Measurements from ENCODE around the gene APLN.

Gene APLN

GRCh38 chrX:129654652-129655546 lies at the start of gene APLN:
TSS of gene APLN (minus strand) at chrX:129654956. CDS start at chrX:129654630, 326 bp downstream.
- DNase-seq (ENCODE audit: low spot score), result peak; percentile 51

- DNase-seq (ENCODE audit: low spot score), result no peak
These were observed 49.7 kb upstream of the APLN start for GRCh38 chrX:129704491-129704890.

GRCh38 chrX:129701624-129702069 lies 46.9 kb upstream of the APLN start:
- no peak for DNase-seq (ENCODE audit: low spot score)

- DNase-seq (ENCODE audit: low spot score), result no peak
These were observed 45.8 kb upstream of the APLN start for GRCh38 chrX:129700536-129700935.

GRCh38 chrX:129698150-129698549 lies 43.4 kb upstream of the APLN start:
- DNase-seq (ENCODE audit: low spot score), result no peak

- no peak for DNase-seq (ENCODE audit: low spot score)
These were observed 42.6 kb upstream of the APLN start for GRCh38 chrX:129697204-129697829.

- DNase-seq (ENCODE audit: low spot score), result no peak
These were observed 41.9 kb upstream of the APLN start for GRCh38 chrX:129696463-129697155.

GRCh38 chrX:129695937-129696336 lies 41.2 kb upstream of the APLN start:
- DNase-seq (ENCODE audit: low spot score), result no peak

GRCh38 chrX:129695535-129695934 lies 40.8 kb upstream of the APLN start:
- no peak for DNase-seq (ENCODE audit: low spot score)

- no peak for DNase-seq (ENCODE audit: low spot score)
These were observed 40.0 kb upstream of the APLN start for GRCh38 chrX:129694805-129695204.

GRCh38 chrX:129693354-129693753 lies 38.6 kb upstream of the APLN start:
- no peak for DNase-seq (ENCODE audit: low spot score)

GRCh38 chrX:129690435-129690834 lies 35.7 kb upstream of the APLN start:
- DNase-seq (ENCODE audit: low spot score), result no peak

GRCh38 chrX:129689796-129690195 lies 35.0 kb upstream of the APLN start:
- DNase-seq (ENCODE audit: low spot score), result no peak

- no peak for DNase-seq (ENCODE audit: low spot score)
These were observed 33.3 kb upstream of the APLN start for GRCh38 chrX:129688097-129688496.

- DNase-seq (ENCODE audit: low spot score), result no peak
These were observed 31.7 kb upstream of the APLN start for GRCh38 chrX:129686422-129686948.

- no peak for DNase-seq (ENCODE audit: low spot score)
These were observed 28.2 kb upstream of the APLN start for GRCh38 chrX:129682979-129683378.

- DNase-seq (ENCODE audit: low spot score), result peak; percentile 52
These were observed 25.1 kb upstream of the APLN start for GRCh38 chrX:129679901-129680300.

- peak; percentile 14 for DNase-seq (ENCODE audit: low spot score)
These were observed 23.9 kb upstream of the APLN start for GRCh38 chrX:129678614-129679195.

GRCh38 chrX:129667412-129667811 lies 12.7 kb upstream of the APLN start:
- DNase-seq (ENCODE audit: low spot score), result no peak

GRCh38 chrX:129665916-129666644 lies 11.3 kb upstream of the APLN start:
- DNase-seq (ENCODE audit: low spot score), result peak; percentile 80

- DNase-seq (ENCODE audit: low spot score), result no peak
These were observed 8.4 kb upstream of the APLN start for GRCh38 chrX:129663171-129663570.

All from RKO (cell line).